Measurements from ENCODE around the gene CENPM. TPM values are rescaled to one million over a fixed set of nuclear protein-coding genes. Genes with fewer than 3 reads are reported as not detected.
A peak's percentile ranks its signal among the peaks of the same experiment; 100 is the strongest.

The CENPM gene
- total and polyA plus RNA-seq, 2 donors (not counting 3 experiments of a cell fraction or from before 2014, with no cell fraction given), result 34.5 to 37.4 TPM

DNA sequence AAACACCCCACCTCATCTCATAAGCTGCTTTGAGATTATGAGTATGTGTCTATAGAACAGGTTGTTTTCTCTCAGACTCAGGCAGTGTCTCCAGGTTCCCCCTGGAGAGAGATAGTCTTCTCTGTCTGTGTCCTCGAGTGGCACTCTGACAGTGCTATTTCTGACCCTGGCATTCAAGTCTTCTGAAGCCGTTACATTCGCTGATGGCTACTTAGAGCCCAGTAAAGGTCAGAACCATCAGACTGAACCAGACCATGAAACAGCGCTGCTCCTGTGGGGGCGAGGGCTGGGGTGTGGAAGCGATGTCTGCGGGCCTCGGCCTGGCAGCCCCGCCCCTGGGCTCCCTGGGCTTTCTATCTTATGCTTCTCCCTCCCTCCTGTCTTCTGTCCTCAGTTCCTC, 55.5 kb downstream of the CENPM start:
- no peak overlapping the region for H2AFZ ChIP-seq (ENCODE audit: low read depth, low read length)
- intact Hi-C loops (cut with micrococcal nuclease), result no loop called here
- H3K79me2 ChIP-seq (ENCODE audit: control insufficient read depth, insufficient read depth, low read length), result no peaks in the 10 kb centered on the region
- peaks cover 24 to 34% of the 10 kb centered on the region in 2 experiments for H3K36me3 ChIP-seq (ENCODE audit: control insufficient read depth in 2 of 2, extremely low read depth in 1 of 2, insufficient read depth in 2 of 2, low read length in 2 of 2)
- no peaks in the 10 kb centered on the region for H3K4me1 ChIP-seq (ENCODE audit: control insufficient read depth, extremely low read depth, insufficient read depth, low read length)
- H3K4me2 ChIP-seq (ENCODE audit: insufficient read depth, low read length), result no peak overlapping the region
- ChIA-PET POLR2A (no interaction called here), CTCF (interaction anchor here (0.7 to 2.4 kb wide), 2 partner anchors 34 to 145 kb away, joined by 3 to 6 read pairs; no protein-coding TSS in a partner anchor)
- no TSS peak for BruUV-seq (replicated peaks)
- no peaks in the 10 kb centered on the region for H3K27me3 ChIP-seq (ENCODE audit: control insufficient read depth in 2 of 2, insufficient read depth in 2 of 2, low read length in 2 of 2)
- no peaks in the 10 kb centered on the region for H3K9me1 ChIP-seq (replicated peaks; ENCODE audit: control insufficient read depth, extremely low read depth, insufficient read depth, low read length)
- no peak overlapping the region for H3K4me3 ChIP-seq (replicated peaks in 1 of 3; ENCODE audit: insufficient read depth in 1 of 3, low read depth in 1 of 3, low read length in 3 of 3)
- H3K9me3 ChIP-seq (replicated peaks; ENCODE audit: control insufficient read depth, insufficient read depth, low read length), result no peaks in the 10 kb centered on the region
- H3K9ac ChIP-seq (replicated peaks; ENCODE audit: extremely low read depth, insufficient read depth, low read length), result no peak overlapping the region
- no peaks in the 10 kb centered on the region for H4K20me1 ChIP-seq (replicated peaks; ENCODE audit: control insufficient read depth, extremely low read depth, insufficient read depth, low read length)
- dilution Hi-C loops (cut with MboI; ENCODE audit: extremely low pct_ligation_motif_present, low sequenced_read_pairs), result no loop called here
- H3K27ac ChIP-seq (ENCODE audit: insufficient read depth, low read depth, low read length), result no peak overlapping the region
- DNase-seq (ENCODE audit: low read depth, low spot score) (no peak), FAIRE-seq (no peak)
- TF ChIP-seq FOS (IDR thresholded peaks at IDR 0.05; ENCODE audit: borderline replicate concordance, insufficient read depth, low read length) (no peak), EZH2 (IDR thresholded peaks at IDR 0.05; ENCODE audit: borderline replicate concordance, low read depth, low read length, severe bottlenecking) (no peak), MYC (IDR thresholded peaks at IDR 0.05; ENCODE audit: low read depth, low read length) (no peak), POLR2A (IDR thresholded peaks at IDR 0.05; ENCODE audit: low read depth, low read length) (no peak), JUN (IDR thresholded peaks at IDR 0.05; ENCODE audit: borderline replicate concordance, insufficient read depth, insufficient read length, low read depth) (no peak), GATA2 (IDR thresholded peaks at IDR 0.05; ENCODE audit: insufficient read depth, insufficient read length, low read depth, low read length) (no peak), POLR2AphosphoS5 (IDR thresholded peaks at IDR 0.05; ENCODE audit: insufficient read depth, low read depth, low read length) (no peak)
- TF ChIP-seq, protein P1, sequence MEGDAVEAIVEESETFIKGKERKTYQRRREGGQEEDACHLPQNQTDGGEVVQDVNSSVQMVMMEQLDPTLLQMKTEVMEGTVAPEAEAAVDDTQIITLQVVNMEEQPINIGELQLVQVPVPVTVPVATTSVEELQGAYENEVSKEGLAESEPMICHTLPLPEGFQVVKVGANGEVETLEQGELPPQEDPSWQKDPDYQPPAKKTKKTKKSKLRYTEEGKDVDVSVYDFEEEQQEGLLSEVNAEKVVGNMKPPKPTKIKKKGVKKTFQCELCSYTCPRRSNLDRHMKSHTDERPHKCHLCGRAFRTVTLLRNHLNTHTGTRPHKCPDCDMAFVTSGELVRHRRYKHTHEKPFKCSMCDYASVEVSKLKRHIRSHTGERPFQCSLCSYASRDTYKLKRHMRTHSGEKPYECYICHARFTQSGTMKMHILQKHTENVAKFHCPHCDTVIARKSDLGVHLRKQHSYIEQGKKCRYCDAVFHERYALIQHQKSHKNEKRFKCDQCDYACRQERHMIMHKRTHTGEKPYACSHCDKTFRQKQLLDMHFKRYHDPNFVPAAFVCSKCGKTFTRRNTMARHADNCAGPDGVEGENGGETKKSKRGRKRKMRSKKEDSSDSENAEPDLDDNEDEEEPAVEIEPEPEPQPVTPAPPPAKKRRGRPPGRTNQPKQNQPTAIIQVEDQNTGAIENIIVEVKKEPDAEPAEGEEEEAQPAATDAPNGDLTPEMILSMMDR (IDR thresholded peaks at IDR 0.05; ENCODE audit: extremely low read depth in 1 of 2, insufficient read depth in 1 of 2, low read depth in 1 of 2, low read length in 2 of 2), result no peak
- TF ChIP-seq, protein P2, sequence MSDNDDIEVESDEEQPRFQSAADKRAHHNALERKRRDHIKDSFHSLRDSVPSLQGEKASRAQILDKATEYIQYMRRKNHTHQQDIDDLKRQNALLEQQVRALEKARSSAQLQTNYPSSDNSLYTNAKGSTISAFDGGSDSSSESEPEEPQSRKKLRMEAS (IDR thresholded peaks at IDR 0.05; ENCODE audit: insufficient read depth, insufficient read length), result no peak

MicroRNAs encoded within 50 kb of the gene (microRNA counts, 767-probe panel; counts per million panel counts)
- microRNA hsa-miR-33a-5p, result 723 counts per million, percentile 96 among the panel's probes with 10 or more counts

Small RNAs within 50 kb of the gene (microRNA-seq; reads per million reads assigned to microRNA genes)
- gene MIR33A (ENCODE audit: borderline number of aligned reads, borderline replicate concordance), result 44.9 reads per million, percentile 46 among the genes with 10 or more reads in this experiment

Small RNAs within 50 kb of the gene (small RNA-seq; reads per million reads assigned to genes)
- 4.8 reads per million, percentile 36 among the genes with 10 or more reads in this experiment for gene MIR33A (ENCODE audit: insufficient read depth, insufficient read length, low read depth, low replicate concordance)

Other genes starting within 250 kb of the CENPM start
- 0.76 and 1.5 TPM in 2 replicates for gene MEI1, start 247.6 kb downstream of the CENPM start, total RNA-seq
- gene MEI1, start 247.6 kb downstream of the CENPM start, polyA plus RNA-seq, result 1.9 and 2.7 TPM in 2 replicates
- 8.1 and 8.4 TPM in 2 replicates for gene CCDC134, start 146.5 kb downstream of the CENPM start, total RNA-seq
- 4.0 and 4.5 TPM in 2 replicates for gene CCDC134, start 146.5 kb downstream of the CENPM start, polyA plus RNA-seq
- gene SREBF2, start 114.0 kb downstream of the CENPM start, total RNA-seq, result 136 and 144 TPM in 2 replicates
- gene SREBF2, start 114.0 kb downstream of the CENPM start, polyA plus RNA-seq, result 101 and 105 TPM in 2 replicates
- gene SHISA8, start 32.1 kb downstream of the CENPM start, total RNA-seq, result not detected in 2 replicates
- not detected in 2 replicates for gene SHISA8, start 32.1 kb downstream of the CENPM start, polyA plus RNA-seq
- gene TNFRSF13C, start 20.3 kb downstream of the CENPM start, total RNA-seq, result 0.51 and 0.81 TPM in 2 replicates
- 0.19 and 0.27 TPM in 2 replicates for gene TNFRSF13C, start 20.3 kb downstream of the CENPM start, polyA plus RNA-seq
- 0.18 TPM in 1 of 2 replicates, not detected in the other for gene SEPTIN3, start 22.3 kb upstream of the CENPM start, total RNA-seq
- gene SEPTIN3, start 22.3 kb upstream of the CENPM start, polyA plus RNA-seq, result 0.05 and 0.08 TPM in 2 replicates
- 0.27 TPM in 1 of 2 replicates, not detected in the other for gene WBP2NL, start 51.6 kb upstream of the CENPM start, total RNA-seq
- 0.08 and 0.13 TPM in 2 replicates for gene WBP2NL, start 51.6 kb upstream of the CENPM start, polyA plus RNA-seq
- gene NAGA, start 123.7 kb upstream of the CENPM start, total RNA-seq, result 29.0 and 33.1 TPM in 2 replicates
- 62.7 and 63.4 TPM in 2 replicates for gene NAGA, start 123.7 kb upstream of the CENPM start, polyA plus RNA-seq
- gene PHETA2, start 127.1 kb upstream of the CENPM start, total RNA-seq, result 23.4 and 25.4 TPM in 2 replicates
- gene PHETA2, start 127.1 kb upstream of the CENPM start, polyA plus RNA-seq, result 29.2 and 29.9 TPM in 2 replicates
- gene SMDT1, start 132.5 kb upstream of the CENPM start, total RNA-seq, result 61.2 and 64.8 TPM in 2 replicates
- 57.9 and 74.2 TPM in 2 replicates for gene SMDT1, start 132.5 kb upstream of the CENPM start, polyA plus RNA-seq
- gene NDUFA6, start 143.6 kb upstream of the CENPM start, total RNA-seq, result 84.9 and 95.7 TPM in 2 replicates
- 44.4 and 66.1 TPM in 2 replicates for gene NDUFA6, start 143.6 kb upstream of the CENPM start, polyA plus RNA-seq
- gene CYP2D6, start 183.7 kb upstream of the CENPM start, total RNA-seq, result 0.91 and 0.97 TPM in 2 replicates
- gene CYP2D6, start 183.7 kb upstream of the CENPM start, polyA plus RNA-seq, result 0.25 TPM in 2 replicates